H1 (cell line): ENCODE measurements around the gene FOSL2. TPM values are rescaled to one million over a fixed set of nuclear protein-coding genes. Genes with fewer than 3 reads are reported as not detected.

Source experiments
- CTCF ChIA-PET: fragments of 300-600 bp; sonication (Branson Sonifier 250); formaldehyde crosslinking; loops from one replicate; lab custom pipeline; 2021; ENCODE audit not compliant: partially characterized antibody; lab: Charles Lee
- POLR2A ChIA-PET: fragments of 300-600 bp; sonication (Branson Sonifier 250); formaldehyde crosslinking; loops from one replicate; lab custom pipeline; 2021; ENCODE audit warnings: inconsistent platforms; ENCODE audit not compliant: partially characterized antibody; lab: Charles Lee
- DNase-seq, 2 experiments: peaks; one replicate each; pipeline versions ENCODE4 v3.0.0 to v3.0.0-alpha.2; 2010 to 2022; ENCODE audit warnings: low spot score in 2 of 2, low read depth in 1 of 2, mixed read lengths in 1 of 2
- FAIRE-seq: peaks from 2 replicates; lab custom pipeline; 2011; peaks lifted over from hg19 to GRCh38; lab: Jason Lieb, UNC
- H2AFZ ChIP-seq: 2 replicates; pipeline ENCODE4 v1.8.1; 2012; ENCODE audit warnings: low read length, inconsistent platforms
- H2AK5ac ChIP-seq: 2 replicates; pipeline ENCODE4 v1.6.1; 2013; ENCODE audit warnings: low read depth, low read length
- H2BK120ac ChIP-seq: replicated peaks from 2 replicates; pipeline ENCODE3; 2013; ENCODE audit warnings: low read depth, low read length, inconsistent platforms
- H2BK12ac ChIP-seq: 2 replicates; pipeline ENCODE4 v1.6.1; 2013; ENCODE audit warnings: low read depth, low read length
- H2BK15ac ChIP-seq: 2 replicates; pipeline ENCODE4 v1.6.1; 2013; ENCODE audit warnings: low read length
- H2BK20ac ChIP-seq: 2 replicates; pipeline ENCODE4 v1.6.1; 2013; ENCODE audit warnings: low read length
- H2BK5ac ChIP-seq: 2 replicates; pipeline ENCODE4 v1.6.1; 2013; ENCODE audit warnings: low read depth, low read length
- H3K14ac ChIP-seq: 2 replicates; pipeline ENCODE4 v1.6.1; 2013; ENCODE audit warnings: inconsistent platforms; ENCODE audit not compliant: insufficient read length
- H3K18ac ChIP-seq: 2 replicates; pipeline ENCODE4 v1.6.1; 2013; ENCODE audit warnings: low read length; ENCODE audit errors: extremely low read depth
- H3K23ac ChIP-seq: 2 replicates; pipeline ENCODE4 v1.6.1; 2013; ENCODE audit warnings: inconsistent platforms; ENCODE audit not compliant: insufficient read length
- H3K23me2 ChIP-seq: 2 replicates; pipeline ENCODE4 v1.6.1; 2013; ENCODE audit warnings: low read depth, low read length
- H3K27ac ChIP-seq: 2 replicates; pipeline ENCODE4 v1.6.1; 2011; ENCODE audit warnings: low read depth, low read length, inconsistent platforms
- H3K27me3 ChIP-seq, 4 experiments: replicated peaks in 1 of 4; 1 replicate in 1 of 4; 2 replicates in 3 of 4; pipeline versions ENCODE4 v1.6.1 to v1.8.1; 2011 to 2013; ENCODE audit warnings: low read length in 3 of 4, mild to moderate bottlenecking in 3 of 4, inconsistent platforms in 2 of 4, mixed read lengths in 2 of 4, moderate library complexity in 1 of 4; ENCODE audit not compliant: control insufficient read depth in 3 of 4, insufficient read depth in 3 of 4; ENCODE audit errors: extremely low read depth in 1 of 4
- H3K36me3 ChIP-seq, 4 experiments: 2 replicates each; pipeline versions ENCODE4 v1.6.1 to v1.8.1; 2011 to 2013; ENCODE audit warnings: mild to moderate bottlenecking in 4 of 4, low read length in 3 of 4, moderate library complexity in 2 of 4, control low read depth in 1 of 4, inconsistent platforms in 1 of 4; ENCODE audit not compliant: insufficient read depth in 4 of 4, control insufficient read depth in 2 of 4
- H3K4ac ChIP-seq: replicated peaks from 2 replicates; pipeline ENCODE3; 2013; ENCODE audit warnings: low read length, low read depth, mixed read lengths, inconsistent platforms; ENCODE audit not compliant: insufficient read length
- H3K4me1 ChIP-seq, 4 experiments: replicated peaks in 1 of 4; 1 replicate in 1 of 4; 2 replicates in 3 of 4; pipeline versions ENCODE4 v1.6.1 to v1.8.1; 2011 to 2013; ENCODE audit warnings: low read length in 3 of 4, inconsistent platforms in 2 of 4, mixed read lengths in 1 of 4; ENCODE audit not compliant: insufficient read depth in 4 of 4, control insufficient read depth in 3 of 4
- H3K4me2 ChIP-seq, 2 experiments: 2 replicates each; pipeline versions ENCODE4 v1.6.1 to v1.8.1; 2011 to 2013; ENCODE audit warnings: low read depth in 2 of 2, low read length in 2 of 2, control low read depth in 1 of 2, inconsistent platforms in 1 of 2, mild to moderate bottlenecking in 1 of 2; ENCODE audit not compliant: insufficient read depth in 1 of 2
- H3K4me3 ChIP-seq, 4 experiments: fragments of 200-600, 300-600 bp in 1 of 4; sonication (generic), shearing (Covaris generic), sonication (Bioruptor Twin) in 1 of 4; 2 replicates each; pipeline versions ENCODE4 v1.5.1 to v1.8.1; 2011 to 2016; ENCODE audit warnings: low read length in 4 of 4, low read depth in 3 of 4, control low read depth in 2 of 4, inconsistent platforms in 2 of 4, mild to moderate bottlenecking in 2 of 4, mixed read lengths in 1 of 4, moderate library complexity in 1 of 4; ENCODE audit not compliant: insufficient read depth in 2 of 4; ENCODE audit errors: extremely low read depth in 1 of 4
- H3K56ac ChIP-seq: replicated peaks from 2 replicates; pipeline ENCODE3; 2013; ENCODE audit warnings: low read depth, mild to moderate bottlenecking, mixed read lengths, low read length, inconsistent platforms; ENCODE audit not compliant: insufficient read length
- H3K79me1 ChIP-seq: 2 replicates; pipeline ENCODE4 v1.6.1; 2013; ENCODE audit warnings: low read depth, low read length, control low read depth
- H3K79me2 ChIP-seq, 2 experiments: 2 replicates each; pipeline versions ENCODE4 v1.6.1 to v1.8.1; 2012 to 2013; ENCODE audit warnings: low read length in 2 of 2, mild to moderate bottlenecking in 2 of 2, inconsistent platforms in 1 of 2; ENCODE audit not compliant: insufficient read depth in 2 of 2, control insufficient read depth in 1 of 2
- H3K9ac ChIP-seq, 4 experiments: replicated peaks in 1 of 4; 1 replicate in 1 of 4; 2 replicates in 3 of 4; pipeline versions ENCODE4 v1.6.1 to v1.8.1; 2011 to 2013; ENCODE audit warnings: low read depth in 3 of 4, low read length in 3 of 4, control low read depth in 2 of 4, mild to moderate bottlenecking in 2 of 4, moderate library complexity in 2 of 4, inconsistent platforms in 1 of 4; ENCODE audit errors: extremely low read depth in 1 of 4
- H3K9me3 ChIP-seq, 2 experiments: 2 replicates each; pipeline versions ENCODE4 v1.6.1 to v1.8.1; 2012 to 2013; ENCODE audit warnings: mild to moderate bottlenecking in 2 of 2, moderate library complexity in 2 of 2, control low read depth in 1 of 2, inconsistent platforms in 1 of 2, low read depth in 1 of 2, low read length in 1 of 2, mixed read lengths in 1 of 2; ENCODE audit not compliant: insufficient read depth in 2 of 2
- H4K20me1 ChIP-seq, 2 experiments: replicated peaks in 1 of 2; 2 replicates each; pipeline versions ENCODE3 to v1.8.1; 2011 to 2013; ENCODE audit warnings: inconsistent platforms in 2 of 2, low read length in 2 of 2, mild to moderate bottlenecking in 1 of 2; ENCODE audit not compliant: insufficient read depth in 2 of 2, control insufficient read depth in 1 of 2
- H4K5ac ChIP-seq: 2 replicates; pipeline ENCODE4 v1.6.1; 2013; ENCODE audit warnings: low read length, low read depth, mixed read lengths, inconsistent platforms; ENCODE audit not compliant: insufficient read length
- H4K8ac ChIP-seq: 2 replicates; pipeline ENCODE4 v1.8.0; 2013; ENCODE audit warnings: mild to moderate bottlenecking, moderate library complexity, low read length, inconsistent platforms; ENCODE audit not compliant: insufficient read depth; ENCODE audit errors: extremely low read depth
- H4K91ac ChIP-seq: replicated peaks from 2 replicates; pipeline ENCODE3; 2013; ENCODE audit warnings: low read length, mixed read lengths, inconsistent platforms; ENCODE audit not compliant: insufficient read length
- EGR1 ChIP-seq: IDR thresholded peaks from 2 replicates; pipeline ENCODE4 v1.6.1; 2011; ENCODE audit warnings: low read depth, low read length, borderline replicate concordance
- HDAC6 ChIP-seq: IDR thresholded peaks from one replicate; pipeline ENCODE4 v1.7.1; 2012; ENCODE audit warnings: low read depth, mild to moderate bottlenecking, inconsistent platforms, low read length, moderate library complexity
- SIN3A ChIP-seq, 2 experiments: IDR thresholded peaks in 1 of 2; conservative IDR thresholded peaks in 1 of 2; 2 replicates each; pipeline ENCODE4 v1.6.1; 2011 to 2012; ENCODE audit warnings: low read length in 2 of 2, improper control_type of control experiment in 1 of 2, low read depth in 1 of 2, mild to moderate bottlenecking in 1 of 2
- TAF7 ChIP-seq: optimal IDR thresholded peaks from 2 replicates; pipeline ENCODE3; 2011; ENCODE audit warnings: low read depth, mild to moderate bottlenecking, inconsistent platforms, low read length, moderate library complexity, borderline replicate concordance
- WGBS, 2 experiments: shearing (Covaris generic) in 1 of 2; methylation state at CpG; one replicate each; pipeline versions ENCODE4 v1.1.6 to v1.1.7; 2013 to 2015; ENCODE audit warnings: low lambda C conversion rate in 2 of 2, mixed read lengths in 2 of 2, inconsistent platforms in 1 of 2, low coverage in 1 of 2, missing lambda C conversion rate in 1 of 2; ENCODE audit not compliant: insufficient replicate concordance in 2 of 2, insufficient coverage in 1 of 2, insufficient read length in 1 of 2; ENCODE audit errors: extremely low coverage in 1 of 2, missing lambda C conversion rate in 1 of 2; 5-methylcytosine and 5-hydroxymethylcytosine counted together
- polyA plus RNA-seq, 7 experiments: library from polyadenylated mRNA; depleted of rRNA in 3 of 7; stranded (reverse) in 5 of 7; unstranded in 2 of 7; fragments of >200 nt in 5 of 7; fragments of 200-250 nt in 2 of 7; gene quantifications; 1 replicate in 5 of 7; 2 replicates in 1 of 7; 4 replicates in 1 of 7; pipeline versions ENCODE4 v1.2.1 to v1.2.3, GENCODE V29; 2011 to 2013; ENCODE audit warnings: missing spikeins in 2 of 7, mixed read lengths in 2 of 7
- total RNA-seq: library from RNA; stranded (reverse); fragmentation: NEBNext Ultra II Directional; extraction: Animal tissue kit (Norgen Biotek cat#: 25700); gene quantifications from 2 replicates; pipeline ENCODE4 v1.2.1, GENCODE V29; 2021

FOSL2 gene
- total and polyA plus RNA-seq, 2 of the 8 experiments (the other 6 are each of a cell fraction or from before 2014, with no cell fraction given) = 1.5 to 4.5 TPM

GRCh38 chr2:28382755-28383154 is 9.9 kb upstream of the FOSL2 start:
- Histone ChIP-seq H3K18ac (no peak overlapping the region), H3K79me2 (no peaks in the 10 kb centered on the region), H3K4me3 (no peak overlapping the region), H4K20me1 (no peaks in the 10 kb centered on the region), H2BK20ac (no peak overlapping the region), H3K27ac (no peak overlapping the region), H2BK5ac (no peak overlapping the region), H2AK5ac (no peak overlapping the region), H3K9ac (no peak overlapping the region), H3K79me1 (no peaks in the 10 kb centered on the region), H3K23me2 (no peaks in the 10 kb centered on the region; the same call in 1 of the 2 replicates), H2BK15ac (no peak overlapping the region), H4K5ac (no peak overlapping the region), H3K4me2 (no peak overlapping the region), H3K4me1 (peaks cover 2 to 5% (median 3%) of the 10 kb centered on the region in 4 experiments; a peak in 4 of 7 replicates), H2BK12ac (no peak overlapping the region), H3K23ac (no peak overlapping the region), H4K91ac (no peak overlapping the region), H4K8ac (no peak overlapping the region), H2BK120ac (no peak overlapping the region), H3K27me3 (peaks cover under 1 to 25% (median 12%) of the 10 kb centered on the region in 4 experiments; a peak in 6 of 7 replicates), H3K36me3 (no peaks in the 10 kb centered on the region), H2AFZ (no peak overlapping the region), H3K56ac (no peak overlapping the region), H3K14ac (no peak overlapping the region), H3K9me3 (no peaks in the 10 kb centered on the region), H3K4ac (no peak overlapping the region)
- ChIA-PET POLR2A (no interaction called here), CTCF (interaction anchor here (0.8 to 2.0 kb wide), 4 partner anchors 9 to 43 kb away, joined by 3 to 6 read pairs (median 4); no protein-coding TSS in a partner anchor)
- TF ChIP-seq TAF7 (no peak), EGR1 (no peak), SIN3A (conservative IDR thresholded peaks at IDR 0.05 in 1 of 2, IDR thresholded peaks at IDR 0.05 in 1 of 2; ENCODE audit: low read depth in 1 of 2, low read length in 2 of 2) (no peak), HDAC6 (no peak)
- whole genome bisulfite sequencing, 2 experiments = 93% methylated on average over 5 of the region's 7 CpGs; no CpG with 5 or more reads in 1 of the 2 experiments
- DNase-seq (no peak), FAIRE-seq (no peak)
